Activated T-cell treated with anti-CD3 and anti-CD28 coated beads, Interleukin-2, amount 50 U/mL, for 72 hours (primary cell): ENCODE data around the gene DENND4B. TPM values are rescaled to one million over a fixed set of nuclear protein-coding genes. Genes with fewer than 3 reads are reported as not detected.
"Not testable (repeated sequence)": the region's sequence is repeated elsewhere in the genome, so short reads cannot be mapped to it uniquely, and the experiment has no call there.

ENCODE experiments used
- ATAC-seq, 2 donors: fragments of 150-1000 bp; cut with Tn5 transposase; replicated peaks in 1 of 2; 2 replicates each; pipeline ENCODE4 v1.10.0; 2021; ENCODE audit warnings: moderate library complexity in 2 of 2, mild to moderate bottlenecking in 1 of 2
- DNase-seq, 2 donors: peaks; one replicate each; pipeline ENCODE4 v3.0.0; 2021 to 2022; ENCODE audit warnings: mixed read lengths in 1 of 2
- H3K27ac Mint-ChIP-seq: one replicate; pipeline ENCODE4 v1.8.0; 2022; ENCODE audit warnings: mild to moderate bottlenecking, moderate library complexity, mixed read lengths
- H3K27me3 Mint-ChIP-seq: one replicate; pipeline ENCODE4 v1.8.0; 2022; ENCODE audit warnings: low read depth, mixed read lengths
- H3K36me3 Mint-ChIP-seq, 2 donors: one replicate each; pipeline ENCODE4 v1.8.0; 2022; ENCODE audit warnings: mixed read lengths in 2 of 2, mild to moderate bottlenecking in 1 of 2; ENCODE audit not compliant: insufficient read depth in 2 of 2
- H3K4me1 Mint-ChIP-seq: one replicate; pipeline ENCODE4 v1.8.0; 2022; ENCODE audit warnings: low read depth, mixed read lengths
- H3K4me3 Mint-ChIP-seq, 2 donors: one replicate each; pipeline ENCODE4 v1.8.0; 2022; ENCODE audit warnings: mild to moderate bottlenecking in 2 of 2, mixed read lengths in 2 of 2, moderate library complexity in 2 of 2
- H3K9me3 Mint-ChIP-seq, 2 donors: one replicate each; pipeline ENCODE4 v1.8.0; 2022; ENCODE audit warnings: mixed read lengths in 2 of 2
- total RNA-seq, 2 donors: library from RNA; stranded (reverse); gene quantifications; one replicate each; pipeline ENCODE4 v1.2.3, GENCODE V29; 2022

Gene DENND4B
- total RNA-seq, 2 donors from 2014 or later = 105 to 108 TPM

DNA sequence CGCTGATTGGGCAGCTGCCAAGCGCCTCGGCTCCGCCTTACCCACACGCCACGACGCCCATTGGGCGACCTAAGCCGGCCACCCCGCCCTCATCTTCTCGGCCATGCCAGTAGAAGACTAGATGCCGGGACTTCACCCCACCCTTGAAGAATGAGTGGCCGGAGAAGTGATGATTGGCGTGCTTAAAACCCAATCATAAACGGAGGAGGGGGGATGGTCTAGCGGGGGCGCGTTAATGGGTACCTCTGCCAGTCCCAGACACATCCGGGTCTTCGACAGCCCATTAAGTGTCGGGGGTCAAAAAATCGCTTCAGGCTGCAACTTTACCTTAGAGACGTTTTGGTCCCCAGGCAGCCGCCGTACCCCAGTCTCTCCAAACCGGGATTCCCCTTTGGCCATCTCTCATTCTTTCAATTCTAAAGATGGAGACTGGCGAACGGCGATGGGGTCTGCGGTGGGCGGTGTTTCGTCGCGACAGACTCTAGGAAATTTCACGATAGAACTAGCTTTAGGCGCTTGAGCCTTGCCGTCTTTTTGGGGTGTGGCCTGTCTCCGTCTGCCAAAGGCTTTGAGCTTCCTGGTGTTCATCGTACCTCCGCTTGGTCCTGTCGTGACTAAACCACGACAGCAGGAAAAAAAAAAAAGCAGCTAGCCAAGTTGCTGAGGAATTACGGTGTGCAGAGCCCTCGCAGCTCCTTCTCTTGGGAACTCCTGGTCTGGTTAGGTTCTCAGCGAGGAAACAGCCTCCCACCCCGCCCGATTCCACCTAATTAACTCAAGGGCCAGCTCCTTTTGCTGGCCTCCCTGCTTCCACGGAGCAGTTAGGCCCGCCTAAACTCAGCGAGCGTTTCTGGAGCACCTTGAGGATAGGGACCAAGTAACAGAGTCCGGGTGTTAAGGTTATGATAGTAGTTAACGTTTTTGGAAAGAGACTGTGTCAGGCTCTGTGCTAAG lies 23.3 kb downstream of the DENND4B start, which contains the start of gene GATAD2B:
Gene GATAD2B (minus strand): TSS at position 1 of the 954 bp plus-strand sequence. CDS start 94,625 bp downstream, outside the sequence.
- ATAC-seq (peak; percentile 93), DNase-seq (peak; percentile 98 to 100)
- Mint-ChIP-seq H3K36me3 (peaks cover 0 to 9% of the 10 kb centered on the region in 2 donors), H3K4me3 (peak within 1 kb of the TSS; percentile 91 to 98), H3K9me3 (no peaks in the 10 kb centered on the region), H3K4me1 (peaks cover 49% of the 10 kb centered on the region), H3K27me3 (no peaks in the 10 kb centered on the region), H3K27ac (peak within 1 kb of the TSS; percentile 96)

DNA sequence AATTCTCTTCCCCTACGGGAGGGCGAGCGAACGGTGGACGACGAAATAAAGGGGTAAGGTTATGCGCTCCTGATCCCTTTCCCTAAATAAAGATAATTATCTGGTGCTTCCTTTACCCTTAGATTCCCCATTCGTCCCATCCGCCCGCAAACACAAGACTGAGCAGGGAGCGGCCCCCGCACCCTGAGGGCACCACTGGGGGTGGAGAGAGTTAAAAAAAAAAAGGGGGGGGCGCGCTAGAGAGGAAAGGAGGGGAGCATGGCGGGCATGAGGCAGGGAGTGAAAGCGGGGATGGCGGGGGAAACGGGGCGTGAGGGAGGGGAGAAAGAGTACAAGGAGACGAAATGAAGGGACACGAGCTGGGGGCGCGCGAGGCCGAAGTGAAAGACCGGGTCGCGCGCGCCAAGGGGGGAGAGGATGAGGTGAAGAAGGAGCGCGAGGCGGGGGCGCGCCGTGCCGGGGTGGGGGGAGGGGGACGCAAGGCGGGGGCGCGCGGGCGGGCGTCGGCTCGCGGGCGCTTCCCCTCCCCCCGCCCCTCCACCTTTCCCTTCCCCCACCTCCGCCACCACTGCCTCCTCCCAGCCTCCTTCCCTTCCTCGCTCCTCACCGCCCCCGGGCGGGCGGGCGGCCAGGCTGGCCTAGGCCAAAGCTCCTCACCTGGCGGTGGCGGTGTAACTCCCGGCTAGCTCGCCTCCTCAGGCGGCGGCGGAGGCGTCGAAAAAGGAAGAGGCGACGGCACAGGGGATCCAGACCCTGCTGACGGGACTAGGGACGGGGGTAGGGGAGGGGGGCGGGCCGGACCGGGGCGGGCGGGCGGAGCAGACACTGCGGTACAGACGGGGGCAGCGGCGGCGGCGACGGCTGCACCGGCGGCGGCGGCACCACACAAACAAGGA lies 24.2 kb downstream of the DENND4B start:
- peak overlapping the region; percentile 96 for H3K27ac Mint-ChIP-seq
- no peaks in the 10 kb centered on the region for H3K27me3 Mint-ChIP-seq
- peaks cover 3 to 9% of the 10 kb centered on the region in 2 donors for H3K36me3 Mint-ChIP-seq
- DNase-seq (no peak), ATAC-seq (peak; percentile 2 to 6)
- H3K9me3 Mint-ChIP-seq = no peaks in the 10 kb centered on the region
- H3K4me1 Mint-ChIP-seq = peaks cover 54% of the 10 kb centered on the region
- peak overlapping the region; percentile 91 to 98 for H3K4me3 Mint-ChIP-seq

DNA sequence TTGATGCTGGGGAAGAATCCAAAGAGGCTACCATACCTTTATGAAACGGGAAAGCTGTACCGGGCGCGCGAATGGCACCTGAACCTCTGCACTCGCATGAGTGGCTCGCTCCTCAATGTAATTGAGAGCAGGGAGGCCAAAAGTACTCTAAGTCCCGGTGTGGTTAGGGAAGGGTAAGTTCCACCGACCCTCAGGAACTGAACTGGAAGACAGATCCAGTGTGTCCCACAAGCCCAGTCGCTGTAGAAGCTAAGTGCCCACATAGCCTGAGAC lies 24.8 kb downstream of the DENND4B start:
- peak overlapping the region; percentile 91 to 98 for H3K4me3 Mint-ChIP-seq
- DNase-seq (peak; percentile 13 to 33), ATAC-seq (no peak)
- peaks cover 59% of the 10 kb centered on the region for H3K4me1 Mint-ChIP-seq
- peaks cover 3 to 9% of the 10 kb centered on the region in 2 donors for H3K36me3 Mint-ChIP-seq
- H3K27ac Mint-ChIP-seq = peak overlapping the region; percentile 91
- H3K27me3 Mint-ChIP-seq = no peaks in the 10 kb centered on the region
- no peaks in the 10 kb centered on the region for H3K9me3 Mint-ChIP-seq

DNA sequence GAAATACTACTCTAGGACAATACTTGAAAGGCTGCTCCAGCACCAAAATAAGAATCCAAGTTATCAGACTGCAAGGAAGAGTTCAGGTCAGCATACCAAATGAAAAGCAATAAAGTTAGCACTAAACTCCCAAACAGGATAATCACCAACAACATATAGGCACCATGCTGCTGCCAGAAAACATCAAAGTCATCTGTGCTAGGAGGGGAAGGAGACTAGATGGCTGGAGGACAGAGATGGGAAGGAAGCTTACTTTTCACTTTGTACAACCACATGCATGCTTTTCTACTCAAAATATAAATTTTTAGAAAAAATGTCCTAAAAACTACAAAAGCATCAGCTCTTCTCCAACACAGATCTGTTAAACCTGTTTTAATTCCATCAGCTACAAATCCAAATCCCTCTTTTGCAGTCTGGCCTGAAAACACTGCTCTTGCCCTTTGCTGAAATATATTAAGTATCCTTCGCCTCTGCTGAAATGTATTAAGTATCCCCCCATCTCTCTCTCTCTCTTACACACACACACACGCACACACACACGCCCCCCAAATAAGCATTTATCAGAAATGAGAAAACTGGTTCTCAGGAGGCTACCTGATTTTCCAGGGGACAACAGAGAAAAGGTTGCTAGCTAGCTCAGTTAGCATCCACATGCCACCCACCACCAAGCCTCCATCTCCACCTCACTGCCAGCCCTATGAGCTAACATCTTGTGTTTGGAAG lies 25.3 kb downstream of the DENND4B start:
- no peaks in the 10 kb centered on the region for H3K27me3 Mint-ChIP-seq
- no peaks in the 10 kb centered on the region for H3K9me3 Mint-ChIP-seq
- DNase-seq (no peak), ATAC-seq (no peak)
- H3K36me3 Mint-ChIP-seq = peaks cover 4 to 10% of the 10 kb centered on the region in 2 donors
- peaks cover 63% of the 10 kb centered on the region for H3K4me1 Mint-ChIP-seq
- peak overlapping the region; percentile 91 to 98 for H3K4me3 Mint-ChIP-seq
- peak overlapping the region; percentile 91 for H3K27ac Mint-ChIP-seq

DNA sequence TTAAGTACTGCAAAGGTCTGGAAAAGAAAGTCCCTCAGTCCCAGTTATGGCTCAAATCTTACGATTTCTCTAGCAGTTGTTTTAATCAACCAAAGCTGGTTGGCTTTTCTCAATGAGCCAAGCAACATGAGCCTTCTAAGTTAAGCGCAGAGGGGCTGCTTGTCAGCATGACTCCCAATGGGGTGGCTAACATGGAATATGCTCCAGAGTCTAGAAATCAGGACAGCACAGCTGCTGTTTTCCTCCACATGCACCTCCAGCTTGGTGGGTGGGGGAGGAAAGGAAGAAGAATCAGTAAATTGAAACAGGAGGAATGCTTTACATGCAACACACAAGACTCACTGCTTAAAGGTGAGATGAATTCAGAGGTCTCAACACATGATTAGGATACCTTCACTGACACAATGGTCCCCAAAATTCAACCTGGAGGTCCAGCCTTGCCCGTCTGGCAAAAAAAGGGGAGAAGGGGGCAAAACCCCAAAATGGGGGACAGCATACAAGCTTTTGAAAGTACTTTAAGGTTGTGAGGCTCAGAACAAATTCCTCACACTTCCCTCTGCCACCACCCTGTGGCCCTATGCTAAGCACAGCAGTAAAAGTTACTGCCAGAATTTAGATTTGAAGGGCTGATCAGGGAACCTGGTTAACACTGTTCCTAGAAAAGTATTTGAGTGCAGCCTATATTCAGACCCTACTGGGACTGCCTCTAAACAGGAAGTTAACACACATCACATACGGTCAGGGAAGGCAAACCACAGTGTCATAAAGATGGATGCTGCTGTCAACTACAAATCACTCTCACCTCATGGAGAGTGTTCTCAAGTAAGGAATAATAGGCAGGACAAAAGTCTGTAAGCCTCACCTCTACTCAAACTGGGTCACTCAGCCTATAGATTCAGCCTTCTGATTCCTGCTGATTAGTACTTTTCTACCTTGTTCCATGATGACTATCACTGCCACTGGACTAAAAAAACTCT lies 26.4 kb downstream of the DENND4B start:
- Mint-ChIP-seq H3K27me3 (no peaks in the 10 kb centered on the region), H3K4me3 (peak overlapping the region; percentile 91 to 98), H3K27ac (peak overlapping the region; percentile 86), H3K36me3 (peaks cover 6 to 16% of the 10 kb centered on the region in 2 donors), H3K9me3 (no peaks in the 10 kb centered on the region), H3K4me1 (peaks cover 73% of the 10 kb centered on the region)
- peak in 1 of 2 donors; percentile 5 for DNase-seq
- no peak for ATAC-seq

DNA sequence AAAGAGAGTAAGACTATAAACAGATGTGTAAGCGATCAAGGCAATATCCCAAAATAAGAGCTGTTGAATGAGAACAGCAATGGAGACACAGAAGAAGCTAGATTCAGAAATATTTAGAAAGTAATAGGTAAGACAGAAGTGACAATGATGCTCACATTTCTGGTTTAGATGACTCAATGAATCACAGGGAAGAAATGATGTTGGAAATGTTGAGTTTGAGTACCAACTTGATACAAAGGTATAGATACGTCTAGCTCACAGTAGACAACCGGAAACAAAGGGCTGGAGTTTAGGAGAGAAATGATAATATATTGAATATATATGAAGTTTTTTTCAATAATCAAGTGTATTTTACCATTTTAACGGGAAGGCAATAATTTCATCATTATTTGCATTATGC lies 30.2 kb downstream of the DENND4B start:
- peak overlapping the region; percentile 43 for H3K27ac Mint-ChIP-seq
- peak in 1 of 2 donors; percentile 36 for ATAC-seq
- H3K36me3 Mint-ChIP-seq = peaks cover 7 to 16% of the 10 kb centered on the region in 2 donors
- peaks cover 71% of the 10 kb centered on the region for H3K4me1 Mint-ChIP-seq
- no peaks in the 10 kb centered on the region for H3K27me3 Mint-ChIP-seq
- H3K4me3 Mint-ChIP-seq = no peak overlapping the region
- H3K9me3 Mint-ChIP-seq = peaks cover 0 to 2% of the 10 kb centered on the region in 2 donors
- no peak for DNase-seq

DNA sequence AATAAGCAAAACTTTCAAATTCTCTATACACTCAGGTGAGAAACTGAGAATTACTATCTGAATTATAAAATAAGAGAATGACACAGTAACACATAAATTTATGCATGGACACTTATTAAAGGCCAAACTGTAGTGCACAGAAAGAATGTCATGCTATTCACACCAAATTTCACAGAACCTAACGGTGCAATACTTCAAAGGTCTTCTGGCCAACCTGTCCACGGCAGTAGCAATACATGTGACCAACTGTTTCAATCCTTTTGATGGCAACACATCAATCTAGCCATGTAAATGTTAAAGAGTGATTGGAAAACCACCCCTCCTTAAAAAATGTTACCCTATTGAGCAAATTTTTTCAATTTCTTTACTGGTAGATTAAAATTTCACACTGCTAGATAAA lies 34.2 kb downstream of the DENND4B start:
- ATAC-seq (no peak), DNase-seq (no peak)
- H3K27ac Mint-ChIP-seq = peak overlapping the region; percentile 70
- peaks cover 6 to 15% of the 10 kb centered on the region in 2 donors for H3K36me3 Mint-ChIP-seq
- H3K4me3 Mint-ChIP-seq = no peak overlapping the region
- H3K9me3 Mint-ChIP-seq = peaks cover 0 to 2% of the 10 kb centered on the region in 2 donors
- no peaks in the 10 kb centered on the region for H3K27me3 Mint-ChIP-seq
- peaks cover 36% of the 10 kb centered on the region for H3K4me1 Mint-ChIP-seq

DNA sequence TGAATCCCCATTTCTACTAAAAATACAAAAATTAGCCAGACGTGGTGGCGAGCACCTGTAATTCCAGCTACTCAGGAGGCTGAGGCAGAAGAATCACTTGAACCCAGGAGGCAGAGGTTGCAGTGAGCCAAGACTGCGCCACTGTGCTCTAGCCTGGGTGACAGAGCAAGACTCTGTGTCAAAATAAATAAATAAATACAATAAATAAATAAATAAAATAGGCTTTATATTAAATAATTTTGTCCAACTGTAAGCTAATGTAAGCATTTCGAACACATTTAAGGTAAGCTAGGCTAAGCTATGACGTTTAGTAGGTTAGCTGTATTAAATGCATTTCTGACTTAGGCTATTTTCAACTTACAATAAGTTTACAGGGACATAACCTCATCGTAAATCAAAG lies 36.0 kb downstream of the DENND4B start:
- H3K27me3 Mint-ChIP-seq, ATAC-seq, DNase-seq, H3K27ac Mint-ChIP-seq, H3K9me3 Mint-ChIP-seq, H3K4me3 Mint-ChIP-seq: not testable (repeated sequence)
- peaks cover 32% of the 10 kb centered on the region for H3K4me1 Mint-ChIP-seq
- peaks cover 4 to 16% of the 10 kb centered on the region in 2 donors for H3K36me3 Mint-ChIP-seq

DNA sequence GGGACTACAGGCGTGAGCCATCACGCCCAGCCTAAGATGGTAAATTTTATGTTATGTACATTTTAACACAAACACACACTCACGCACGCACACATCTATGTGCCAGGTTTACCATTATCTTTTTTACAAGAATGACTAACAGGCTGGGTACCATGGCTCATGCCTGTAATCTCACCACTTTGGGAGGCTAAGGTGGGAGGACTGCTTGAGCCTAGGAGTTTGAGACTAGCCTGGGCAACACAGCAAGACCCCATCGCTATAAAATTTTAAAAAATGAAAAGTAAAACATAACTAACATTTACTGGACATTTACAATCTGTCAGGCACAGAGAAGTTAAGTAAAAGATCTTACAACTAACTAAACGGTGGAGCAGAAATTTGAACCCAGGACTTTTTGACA lies 38.4 kb downstream of the DENND4B start:
- no peaks in the 10 kb centered on the region for H3K27me3 Mint-ChIP-seq
- peaks cover 40% of the 10 kb centered on the region for H3K4me1 Mint-ChIP-seq
- H3K36me3 Mint-ChIP-seq = peaks cover 4 to 17% of the 10 kb centered on the region in 2 donors
- H3K27ac Mint-ChIP-seq = no peak overlapping the region
- ATAC-seq (no peak), DNase-seq (no peak)
- H3K9me3 Mint-ChIP-seq = peaks cover 0 to 2% of the 10 kb centered on the region in 2 donors
- H3K4me3 Mint-ChIP-seq = no peak overlapping the region

DNA sequence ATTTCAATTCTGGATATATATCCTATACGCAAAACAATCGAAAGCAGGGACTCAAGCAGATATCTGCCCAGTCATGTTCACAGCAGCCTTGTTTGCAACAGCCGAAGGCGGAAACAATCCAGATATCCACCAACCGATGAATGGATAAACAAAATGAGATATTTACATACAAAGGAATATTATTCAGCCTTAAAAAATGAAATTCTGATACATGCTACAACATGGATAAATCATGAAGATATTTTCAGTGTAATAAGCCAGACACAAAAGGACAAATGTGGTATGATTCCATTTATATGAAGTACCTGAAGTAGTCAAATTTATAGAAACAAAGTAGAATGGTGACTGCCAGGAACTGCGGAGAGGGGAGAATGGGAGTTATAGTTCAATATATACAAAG lies 39.4 kb downstream of the DENND4B start:
- H3K9me3 Mint-ChIP-seq = peaks cover 0 to 2% of the 10 kb centered on the region in 2 donors
- DNase-seq (no peak), ATAC-seq (no peak)
- peaks cover 4 to 17% of the 10 kb centered on the region in 2 donors for H3K36me3 Mint-ChIP-seq
- peaks cover 35% of the 10 kb centered on the region for H3K4me1 Mint-ChIP-seq
- no peak overlapping the region for H3K4me3 Mint-ChIP-seq
- peak overlapping the region; percentile 79 for H3K27ac Mint-ChIP-seq
- no peaks in the 10 kb centered on the region for H3K27me3 Mint-ChIP-seq

DNA sequence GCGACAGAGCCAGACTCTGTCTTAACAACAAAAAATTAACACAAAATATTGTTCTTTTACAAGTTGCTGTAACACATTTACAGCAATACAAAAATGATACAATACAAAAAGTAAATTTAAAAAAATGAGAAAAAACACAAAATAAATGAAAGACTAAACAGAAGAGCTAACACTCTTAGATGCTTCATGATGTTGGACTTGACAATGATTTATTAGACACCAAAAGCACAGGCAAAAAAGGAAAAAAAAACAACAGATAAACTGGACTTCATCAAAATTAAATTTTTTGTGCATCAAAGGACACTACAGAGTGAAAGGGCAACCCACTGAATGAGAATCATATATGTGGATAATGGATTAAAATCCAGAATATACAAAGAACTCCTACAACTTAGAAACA lies 40.1 kb downstream of the DENND4B start:
- H3K27me3 Mint-ChIP-seq = no peaks in the 10 kb centered on the region
- H3K36me3 Mint-ChIP-seq = peaks cover 2 to 15% of the 10 kb centered on the region in 2 donors
- DNase-seq (no peak), ATAC-seq (no peak)
- H3K9me3 Mint-ChIP-seq = no peaks in the 10 kb centered on the region
- peaks cover 28% of the 10 kb centered on the region for H3K4me1 Mint-ChIP-seq
- H3K27ac Mint-ChIP-seq = peak overlapping the region; percentile 71
- H3K4me3 Mint-ChIP-seq = no peak overlapping the region
